ENCODE measurements around the gene LSM11. TPM values are rescaled to one million over a fixed set of nuclear protein-coding genes. Genes with fewer than 3 reads are reported as not detected.

The LSM11 gene
- total RNA-seq, 2 donors from 2014 or later: 5.8 to 8.1 TPM

DNA sequence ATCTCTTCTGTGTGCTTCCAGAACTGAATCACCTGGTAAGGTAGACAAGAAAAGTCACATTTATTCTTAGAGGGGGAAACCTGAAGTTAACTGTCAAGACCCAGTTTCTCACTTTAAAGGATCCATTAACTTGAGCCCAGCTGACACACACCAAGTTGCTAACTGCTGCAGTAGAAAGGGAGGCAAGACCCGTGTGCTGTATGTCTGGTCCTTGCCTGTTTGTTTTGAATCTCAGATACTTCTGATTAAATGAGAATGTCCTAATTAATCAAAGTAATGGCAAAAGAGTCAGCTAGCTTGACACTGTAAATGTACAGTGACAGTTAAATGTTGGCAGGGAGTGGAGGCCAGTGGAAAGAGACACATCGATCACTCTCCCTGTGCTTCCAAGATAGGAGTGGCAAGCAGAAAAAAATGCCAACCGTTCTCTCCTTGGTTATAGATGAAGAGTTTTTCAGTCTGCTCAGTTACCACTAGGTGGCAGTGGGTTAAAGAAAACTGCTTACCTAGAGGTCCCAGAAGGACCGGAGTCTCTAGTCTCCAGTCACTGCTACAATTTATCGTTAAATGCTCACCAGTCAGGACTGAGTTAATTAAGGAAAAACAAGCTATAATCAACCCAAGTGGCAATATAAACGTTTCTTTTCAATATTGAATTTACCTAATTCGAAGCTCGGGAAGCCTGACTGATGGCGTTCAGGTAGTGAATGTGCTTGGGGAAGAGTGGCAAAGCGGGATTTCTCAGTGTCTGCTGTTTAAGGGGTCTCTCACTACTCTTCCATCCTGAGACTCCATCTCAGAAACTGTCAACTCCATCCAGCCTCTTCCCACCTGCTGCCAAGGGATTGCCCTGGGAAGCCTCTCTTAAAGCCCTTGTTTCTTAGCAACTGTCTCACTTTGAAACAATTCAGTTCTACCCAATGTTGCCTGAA is 18.4 kb downstream of the LSM11 start:
- DNase-seq (ENCODE audit: low spot score): no peak
- intact Hi-C loops (cut with DNase I): loop anchor here in 1 of 2 donors (2.0 kb wide), 1 partner anchor 235 kb away; no protein-coding TSS in a partner anchor

DNA sequence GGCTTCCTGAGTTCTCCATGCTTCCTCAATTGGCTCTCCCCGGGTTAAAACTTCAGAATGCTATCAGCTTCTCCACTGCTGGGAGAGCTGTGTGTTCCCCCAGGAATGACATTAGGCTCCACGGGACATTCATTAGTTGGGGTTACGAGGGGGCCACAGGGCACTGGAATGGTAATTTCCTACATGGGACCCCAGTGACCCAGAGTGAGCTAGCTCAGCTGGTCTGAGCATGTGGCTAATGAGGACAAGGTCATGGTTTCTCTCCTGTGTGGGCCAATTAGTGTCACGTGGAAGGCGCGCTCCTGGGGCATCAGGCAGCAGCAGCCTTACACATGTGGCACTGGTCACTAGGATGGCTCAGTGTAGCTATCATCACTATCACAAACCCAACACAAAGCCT is 21.0 kb downstream of the LSM11 start:
- intact Hi-C loops (cut with DNase I): no loop called here
- no peak for DNase-seq (ENCODE audit: low spot score)

GRCh38 chr5:157766442-157766841 is 22.9 kb downstream of the LSM11 start:
- intact Hi-C loops (cut with DNase I): no loop called here
- no peak for DNase-seq (ENCODE audit: low spot score)

DNA sequence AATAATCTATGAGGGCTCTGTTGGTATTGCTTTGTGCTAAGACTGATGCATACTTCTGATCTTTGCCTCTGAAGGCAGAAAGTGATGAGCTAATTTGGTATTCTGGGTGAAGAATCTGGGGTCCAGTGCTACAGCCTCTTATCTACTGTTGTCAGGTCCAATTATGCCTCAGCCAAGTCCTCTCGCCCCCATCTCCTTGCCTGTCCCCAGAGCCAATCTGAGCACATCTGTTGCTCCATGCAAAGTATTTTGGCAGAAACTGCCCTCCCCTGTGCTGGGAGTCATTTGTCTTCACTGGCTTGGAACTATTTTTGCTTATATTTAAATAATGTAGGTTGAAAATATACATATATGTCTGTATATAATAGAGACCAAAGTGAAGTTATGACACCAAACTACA is 23.4 kb downstream of the LSM11 start:
- no peak for DNase-seq (ENCODE audit: low spot score)
- intact Hi-C loops (cut with DNase I): no loop called here

GRCh38 chr5:157767689-157768088 is 24.2 kb downstream of the LSM11 start:
- intact Hi-C loops (cut with DNase I): no loop called here
- no peak for DNase-seq (ENCODE audit: low spot score)

DNA sequence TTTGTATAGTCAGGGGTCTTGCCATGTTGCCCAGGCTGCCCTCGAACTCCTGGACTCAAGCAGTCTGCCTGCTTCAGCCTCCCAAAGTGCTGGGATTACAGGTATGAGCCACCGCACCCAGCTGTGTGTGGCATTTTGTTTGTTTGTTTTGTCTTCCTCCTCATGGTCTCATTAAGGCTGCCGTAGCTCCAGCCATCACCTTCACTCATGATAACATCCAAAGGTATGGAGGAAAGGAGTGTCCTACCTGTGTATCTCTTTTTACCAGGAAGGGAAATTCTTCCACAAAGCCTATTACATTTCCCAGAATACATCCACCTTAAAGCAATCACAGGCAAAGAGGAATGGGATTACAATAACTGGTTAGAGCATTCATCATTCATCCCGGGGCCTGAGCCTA is 27.2 kb downstream of the LSM11 start:
- intact Hi-C loops (cut with DNase I): no loop called here
- no peak for DNase-seq (ENCODE audit: low spot score)

GRCh38 chr5:157772127-157772526 is 28.6 kb downstream of the LSM11 start:
- intact Hi-C loops (cut with DNase I): no loop called here
- no peak for DNase-seq (ENCODE audit: low spot score)

GRCh38 chr5:157778121-157778805 is 34.8 kb downstream of the LSM11 start:
- DNase-seq (ENCODE audit: low spot score): no peak
- intact Hi-C loops (cut with DNase I): no loop called here

DNA sequence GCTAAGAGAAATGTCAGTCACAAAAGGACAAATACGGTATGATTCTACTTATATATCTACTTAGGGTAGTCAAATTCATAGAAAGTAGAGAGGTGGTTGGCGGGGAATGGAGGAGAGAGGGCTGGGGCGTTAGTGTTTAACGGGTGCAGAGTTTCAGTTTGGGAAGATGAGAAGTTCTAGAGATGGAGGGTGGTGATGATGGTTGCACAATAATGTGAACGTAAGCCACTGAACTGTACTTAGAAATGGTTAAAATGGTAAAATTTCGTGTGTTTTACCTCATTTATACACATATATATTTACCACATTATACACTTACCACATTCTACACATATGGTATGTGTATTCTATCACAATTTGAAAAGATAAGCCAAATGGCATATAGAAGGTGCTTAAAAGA is 35.7 kb downstream of the LSM11 start:
- DNase-seq (ENCODE audit: low spot score): no peak
- intact Hi-C loops (cut with DNase I): no loop called here

DNA sequence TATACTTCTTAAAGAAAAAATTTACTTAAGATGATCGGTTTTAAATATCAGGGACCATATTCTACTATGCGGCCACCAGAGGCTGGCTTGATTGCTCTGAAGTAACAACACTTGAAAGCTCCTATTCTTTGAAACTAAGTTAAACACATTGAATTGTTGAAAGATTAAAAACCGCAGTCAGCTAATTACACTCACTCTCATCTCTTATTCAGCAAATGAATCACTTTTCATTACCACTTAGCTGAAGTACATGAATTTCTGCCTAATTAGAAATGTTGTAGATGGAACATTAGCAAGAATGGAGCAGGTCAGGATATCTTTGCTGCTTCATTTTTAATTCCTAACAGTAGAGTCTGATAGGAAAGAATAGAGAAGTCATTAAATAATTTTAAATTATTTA is 42.3 kb downstream of the LSM11 start:
- intact Hi-C loops (cut with DNase I): no loop called here
- no peak for DNase-seq (ENCODE audit: low spot score)

DNA sequence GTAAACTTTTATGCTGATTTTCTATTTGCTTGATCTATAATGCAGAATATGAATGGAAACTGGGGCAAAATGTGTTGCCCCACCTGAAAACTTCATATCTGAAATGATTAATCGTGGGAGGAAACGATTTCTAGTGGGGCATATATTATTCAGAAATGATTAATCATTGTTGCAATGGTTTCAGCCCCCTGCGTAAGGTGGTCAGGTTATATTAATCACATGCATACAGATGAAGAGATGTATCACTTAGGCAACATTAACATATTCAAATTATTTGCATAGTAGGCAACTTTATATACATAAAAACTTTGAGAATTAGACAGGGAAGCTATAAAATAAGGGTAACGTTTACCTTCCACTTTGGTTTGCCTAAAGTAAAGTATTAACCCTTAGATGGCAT is 49.8 kb downstream of the LSM11 start:
- DNase-seq (ENCODE audit: low spot score): no peak
- intact Hi-C loops (cut with DNase I): no loop called here

- intact Hi-C loops (cut with DNase I): no loop called here
- no peak for DNase-seq (ENCODE audit: low spot score)
These were observed 56.1 kb downstream of the LSM11 start for GRCh38 chr5:157799578-157799977.

DNA sequence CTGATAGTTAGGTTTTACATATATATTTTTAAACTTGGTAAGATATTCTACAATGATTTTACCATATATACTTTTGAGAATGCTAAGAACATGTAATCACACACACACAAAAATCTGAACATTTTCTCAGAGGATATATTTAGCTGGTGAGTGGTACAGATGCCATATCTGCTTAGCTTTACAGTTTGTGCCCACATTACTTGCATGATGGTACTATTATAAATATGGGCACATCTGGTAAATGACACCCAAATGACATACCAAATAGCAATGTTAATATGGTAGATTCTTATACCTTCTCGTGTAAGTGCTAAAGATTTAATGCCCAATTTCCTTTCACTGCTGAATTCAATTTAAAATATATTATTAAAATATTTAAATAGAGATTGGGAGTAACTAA is 56.6 kb downstream of the LSM11 start:
- no peak for DNase-seq (ENCODE audit: low spot score)
- intact Hi-C loops (cut with DNase I): no loop called here

DNA sequence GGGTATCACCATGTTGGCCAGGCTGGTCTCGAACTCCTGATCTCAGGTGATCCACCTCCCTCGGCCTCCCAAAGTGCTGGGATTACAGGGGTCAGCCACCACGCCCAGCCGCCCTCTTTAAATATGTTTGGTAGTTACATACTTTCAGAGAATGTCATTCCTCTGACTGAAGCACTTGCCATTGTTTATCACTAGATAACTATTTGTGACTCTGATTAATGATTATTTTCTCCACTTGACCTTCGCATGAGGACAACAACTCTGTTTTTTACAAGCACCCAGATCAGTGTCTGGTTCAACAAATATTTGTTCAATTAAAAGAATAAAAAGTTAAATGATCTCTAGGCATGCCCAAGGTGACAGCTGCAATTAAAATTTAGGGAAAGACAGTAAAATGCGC is 59.2 kb downstream of the LSM11 start:
- intact Hi-C loops (cut with DNase I): no loop called here
- DNase-seq (ENCODE audit: low spot score): no peak

GRCh38 chr5:157808043-157808442 is 64.5 kb downstream of the LSM11 start:
- no peak for DNase-seq (ENCODE audit: low spot score)
- intact Hi-C loops (cut with DNase I): no loop called here

Other genes starting within 250 kb of the LSM11 start
- 10 to 100 TPM; 37.0 to 47.0 TPM for gene ADAM19, start 167.9 kb upstream of the LSM11 start, total RNA-seq
- gene SOX30, start 91.3 kb upstream of the LSM11 start, total RNA-seq: under 1 TPM; 0.23 to 0.29 TPM
- not detected for gene C5orf52, start 72.2 kb upstream of the LSM11 start, total RNA-seq
- gene THG1L, start 12.3 kb upstream of the LSM11 start, total RNA-seq: 1 to 10 TPM; 7.4 to 8.4 TPM
- gene CLINT1, start 115.4 kb downstream of the LSM11 start, total RNA-seq: 10 to 100 TPM; 44.0 to 59.4 TPM

All from posterior vena cava (tissue), 2 donors.